Stimulated activated CD4-positive, alpha-beta T cell treated with anti-CD3 and anti-CD28 coated beads, Interleukin-4, amount 100 ng/mL, for 48 hours (primary cell): Measurements from ENCODE around the gene EGLN2.
"Not testable (repeated sequence)": the region's sequence is repeated elsewhere in the genome, so short reads cannot be mapped to it uniquely, and the experiment has no call there.

ENCODE experiments used
- DNase-seq, 2 donors: peaks; one replicate each; pipeline ENCODE4 v3.0.0-alpha.2; 2020; ENCODE audit warnings: low read depth in 2 of 2

Gene EGLN2

DNA sequence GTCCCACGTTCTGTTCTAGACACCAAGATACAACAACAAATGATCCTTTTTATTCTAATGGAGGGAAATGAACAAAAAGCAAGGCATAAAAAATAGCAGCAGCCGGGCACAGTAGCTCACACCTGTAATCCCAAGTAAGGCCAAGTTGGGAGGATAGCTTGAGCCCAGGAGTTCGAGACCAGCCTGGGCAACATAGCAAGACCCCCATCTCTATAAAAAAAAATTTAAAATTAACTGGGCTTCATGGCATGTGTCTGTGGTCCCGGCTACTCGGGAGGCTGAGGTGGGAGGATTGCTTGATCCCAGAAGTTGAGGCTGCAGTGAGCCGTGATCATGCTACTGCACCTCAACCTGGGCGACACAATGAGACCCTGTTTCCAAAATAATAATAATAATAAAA lies 22.6 kb upstream of the EGLN2 start:
- no peak for DNase-seq

DNA sequence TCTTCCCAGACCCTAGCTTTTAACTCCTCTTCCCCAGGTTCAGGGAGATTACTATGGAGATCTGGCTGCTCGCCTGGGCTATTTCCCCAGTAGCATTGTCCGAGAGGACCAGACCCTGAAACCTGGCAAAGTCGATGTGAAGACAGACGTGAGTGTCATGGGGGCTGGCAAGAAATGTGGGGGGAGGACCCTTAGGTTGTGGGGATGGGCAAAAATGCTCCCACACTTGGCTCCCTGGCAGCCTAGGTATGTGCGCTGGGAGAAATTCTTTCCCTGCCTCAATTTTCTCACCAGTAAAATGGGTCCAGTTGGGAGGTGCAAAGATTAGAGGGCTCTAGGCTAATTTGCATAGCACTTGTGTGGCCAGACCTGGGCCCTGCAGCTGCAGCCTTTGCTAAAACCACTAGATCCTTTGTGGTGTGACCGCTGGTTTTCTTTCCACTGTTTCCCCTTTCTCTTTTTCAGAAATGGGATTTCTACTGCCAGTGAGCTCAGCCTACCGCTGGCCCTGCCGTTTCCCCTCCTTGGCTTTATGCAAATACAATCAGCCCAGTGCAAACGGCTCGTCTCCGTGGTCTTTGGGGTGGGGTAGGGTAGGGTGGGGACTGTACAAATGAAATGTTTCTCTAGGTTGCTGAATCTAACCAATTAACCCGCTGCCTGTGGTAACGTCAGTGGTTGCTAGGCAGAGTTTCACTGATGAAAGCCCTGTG lies 21.9 kb upstream of the EGLN2 start:
- DNase-seq = peak; percentile 81 to 83

GRCh38 chr19:40777645-40777936 lies 21.4 kb upstream of the EGLN2 start:
- DNase-seq = no peak

GRCh38 chr19:40777937-40778705 lies 20.9 kb upstream of the EGLN2 start, which contains the start of gene RAB4B:
Gene RAB4B, plus strand, starts transcription at chr19:40778247. Its CDS starts 129 bp downstream, at chr19:40778376.
- peak; percentile 99 to 100 for DNase-seq

- DNase-seq = no peak
Observed at GRCh38 chr19:40778706-40779284, 20.2 kb upstream of the EGLN2 start.

DNA sequence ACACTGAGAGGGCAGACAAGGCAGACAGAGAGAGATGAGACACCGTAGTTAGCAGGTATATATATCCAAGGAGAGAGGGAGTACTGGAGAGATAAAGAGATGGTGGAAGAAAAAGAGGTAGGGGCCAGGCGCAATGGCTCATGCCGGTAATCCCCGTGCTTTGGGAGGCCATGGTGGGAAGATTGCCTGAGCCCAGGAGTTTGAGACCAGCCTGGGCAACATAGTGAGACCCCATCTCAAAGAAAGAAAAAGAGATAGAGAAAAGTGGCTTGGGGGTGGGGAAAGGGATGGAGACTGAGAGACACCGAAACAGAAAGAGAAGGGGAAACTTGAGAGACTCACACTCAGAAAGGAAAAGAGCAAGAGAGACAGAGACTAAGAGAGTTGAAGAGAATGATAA lies 18.4 kb upstream of the EGLN2 start:
- no peak for DNase-seq

DNA sequence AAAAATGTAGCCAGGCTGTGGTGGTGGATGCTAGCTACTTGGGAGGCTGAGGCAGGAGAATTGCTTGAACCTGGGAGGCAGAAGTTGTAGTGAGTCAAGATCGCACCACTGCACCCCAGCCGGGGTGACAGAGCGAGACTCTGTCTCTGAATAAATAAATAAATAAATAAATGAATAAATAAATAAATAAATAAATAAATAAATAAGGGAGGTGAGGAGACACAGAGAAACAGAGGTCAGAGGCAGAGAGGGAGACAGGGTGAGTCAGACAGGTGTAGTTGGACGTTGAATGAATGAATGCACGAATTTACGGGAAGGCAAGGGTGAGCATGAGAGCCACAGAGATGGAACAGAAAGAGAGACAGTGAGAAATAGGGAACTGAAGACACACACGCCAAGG lies 17.9 kb upstream of the EGLN2 start:
- no peak for DNase-seq

DNA sequence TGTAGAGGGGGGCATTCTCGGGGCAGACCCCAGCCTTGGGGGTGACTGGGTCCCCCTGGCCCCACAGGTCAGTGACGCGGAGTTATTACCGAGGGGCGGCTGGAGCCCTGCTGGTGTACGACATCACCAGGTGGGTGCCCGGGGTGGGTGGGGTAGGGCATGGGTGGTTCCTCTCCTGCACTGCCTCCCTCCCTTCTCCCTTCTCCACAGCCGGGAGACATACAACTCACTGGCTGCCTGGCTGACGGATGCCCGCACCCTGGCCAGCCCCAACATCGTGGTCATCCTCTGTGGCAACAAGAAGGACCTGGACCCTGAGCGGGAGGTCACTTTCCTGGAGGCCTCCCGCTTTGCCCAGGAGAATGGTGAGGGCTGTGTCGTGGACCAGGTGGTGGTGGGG lies 15.3 kb upstream of the EGLN2 start:
- no peak for DNase-seq

- DNase-seq = not testable (repeated sequence)
Observed at GRCh38 chr19:40784146-40784545, 14.8 kb upstream of the EGLN2 start.

- DNase-seq = no peak
Observed at GRCh38 chr19:40785526-40785925, 13.5 kb upstream of the EGLN2 start.

DNA sequence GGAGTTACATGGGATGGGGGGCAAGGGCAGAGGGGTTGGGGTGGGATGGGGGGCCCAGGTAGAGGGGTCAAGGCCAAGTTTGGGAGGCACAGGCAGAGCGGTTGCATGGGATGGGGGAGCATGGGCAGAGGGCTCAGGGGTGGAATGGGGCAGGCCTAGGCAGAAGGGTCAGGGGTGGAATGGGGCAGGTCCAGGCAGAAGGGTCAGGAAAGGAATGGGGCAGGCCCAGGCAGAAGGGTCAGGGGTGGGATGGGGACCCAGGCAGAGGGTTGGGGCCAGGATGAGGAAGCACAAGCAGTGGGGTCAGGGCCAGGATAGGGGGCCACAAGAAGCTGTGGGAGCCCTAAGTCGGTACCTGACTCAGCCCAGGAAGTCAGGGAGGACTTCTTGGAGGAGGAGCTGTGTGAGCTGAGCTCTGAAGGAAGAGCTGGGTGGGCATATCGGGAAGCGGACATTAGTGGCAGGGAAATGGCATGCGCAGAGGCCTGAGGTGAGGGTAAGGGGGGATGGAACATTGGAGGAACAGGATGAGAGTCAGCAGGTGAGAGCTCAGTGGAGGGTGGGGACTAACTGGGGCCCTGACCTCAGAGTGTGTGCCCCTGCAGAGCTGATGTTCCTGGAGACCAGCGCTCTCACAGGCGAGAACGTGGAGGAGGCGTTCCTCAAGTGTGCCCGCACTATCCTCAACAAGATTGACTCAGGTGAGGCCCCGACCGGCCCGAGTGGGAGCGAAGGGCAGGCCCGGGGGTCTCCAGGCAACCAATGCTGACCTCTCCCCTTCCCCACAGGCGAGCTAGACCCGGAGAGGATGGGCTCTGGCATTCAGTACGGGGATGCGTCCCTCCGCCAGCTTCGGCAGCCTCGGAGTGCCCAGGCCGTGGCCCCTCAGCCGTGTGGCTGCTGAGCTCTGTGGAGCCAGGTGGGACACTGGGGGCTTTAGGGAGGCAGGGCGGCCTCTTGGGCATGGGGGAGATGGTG lies 12.6 kb upstream of the EGLN2 start:
- DNase-seq = no peak

GRCh38 chr19:40791349-40791748 lies 7.6 kb upstream of the EGLN2 start:
- no peak for DNase-seq

DNA sequence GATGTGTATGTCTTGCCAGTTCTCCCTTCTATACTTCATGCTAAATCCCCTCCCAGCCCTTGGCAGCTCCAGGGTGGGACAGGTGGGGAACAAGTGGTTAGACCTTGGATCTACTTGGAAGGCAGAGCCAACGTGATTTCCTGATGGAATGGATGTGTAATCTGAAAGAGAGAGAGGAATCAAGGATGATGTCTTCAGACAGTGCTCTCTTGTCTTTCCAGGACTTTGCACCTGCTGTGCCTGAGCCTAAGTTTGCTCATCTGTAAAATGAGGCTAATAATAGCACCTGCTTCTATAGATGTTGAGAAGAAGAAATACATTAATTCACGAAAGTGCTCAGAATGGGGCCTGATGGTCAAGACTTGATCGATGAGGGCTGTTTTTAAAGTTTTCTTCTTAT lies 7.0 kb upstream of the EGLN2 start:
- no peak for DNase-seq

- DNase-seq = no peak
Observed at GRCh38 chr19:40797166-40797962, 1.6 kb upstream of the EGLN2 start.

GRCh38 chr19:40797963-40798682 lies 868 bp upstream of the EGLN2 start:
- no peak for DNase-seq

- DNase-seq = no peak
Observed at GRCh38 chr19:40799558-40800338, 757 bp downstream of the EGLN2 start.

- DNase-seq = no peak
Observed at GRCh38 chr19:40800339-40800996, 1.5 kb downstream of the EGLN2 start.

GRCh38 chr19:40800997-40801377 lies 2.0 kb downstream of the EGLN2 start:
- no peak for DNase-seq
